ENCODE measurements around the gene MTX1. TPM values are rescaled to one million over a fixed set of nuclear protein-coding genes. Genes with fewer than 3 reads are reported as not detected.

MTX1 gene
- total RNA-seq, 2 donors from 2014 or later = 47.3 to 63.2 TPM

- Histone ChIP-seq H3K9ac (ENCODE audit: extremely low read depth, low read length, poor library complexity, severe bottlenecking) (no peak overlapping the region), H3K9me3 (ENCODE audit: control insufficient read depth, low read length) (no peaks in the 10 kb centered on the region), H3K4me3 (ENCODE audit: low read length) (no peak overlapping the region), H3K36me3 (ENCODE audit: control insufficient read depth, insufficient read depth, low read length) (peaks cover 17% of the 10 kb centered on the region), H3K4me1 (ENCODE audit: control insufficient read depth, insufficient read depth, low read length) (no peaks in the 10 kb centered on the region), H3K27ac (ENCODE audit: low read depth, low read length) (no peak overlapping the region), H3K27me3 (ENCODE audit: control insufficient read depth, insufficient read depth, low read length, poor library complexity, severe bottlenecking) (no peaks in the 10 kb centered on the region)
- peak; percentile 36 for DNase-seq
- Mint-ChIP-seq H3K4me3 (no peak overlapping the region), H3K36me3 (ENCODE audit: low read depth) (peaks cover 7% of the 10 kb centered on the region), H3K27ac (no peak overlapping the region), H3K27me3 (ENCODE audit: insufficient read depth) (peaks cover 16% of the 10 kb centered on the region), H3K4me1 (peaks cover 4% of the 10 kb centered on the region), H3K9me3 (no peaks in the 10 kb centered on the region)
- TF ChIP-seq CTCF (conservative IDR thresholded peaks at IDR 0.05) = no peak
- 90 to 91% methylated on average over 20 to 30 of the region's 30 CpGs for WGBS, 2 experiments (ENCODE audit: insufficient coverage in 1 of 2, insufficient read length in 1 of 2)
Observed at GRCh38 chr1:155178441-155179111, 29.9 kb upstream of the MTX1 start.

GRCh38 chr1:155179112-155180031 is 29.1 kb upstream of the MTX1 start:
- TF ChIP-seq CTCF (conservative IDR thresholded peaks at IDR 0.05) = no peak
- H3K27me3 Mint-ChIP-seq (ENCODE audit: insufficient read depth) = peaks cover 16% of the 10 kb centered on the region
- peaks cover 7% of the 10 kb centered on the region for H3K36me3 Mint-ChIP-seq (ENCODE audit: low read depth)
- no peak overlapping the region for H3K4me3 Mint-ChIP-seq
- no peak overlapping the region for H3K9ac ChIP-seq (ENCODE audit: extremely low read depth, low read length, poor library complexity, severe bottlenecking)
- H3K27ac ChIP-seq (ENCODE audit: low read depth, low read length) = no peak overlapping the region
- no peak overlapping the region for H3K27ac Mint-ChIP-seq
- H3K27me3 ChIP-seq (ENCODE audit: control insufficient read depth, insufficient read depth, low read length, poor library complexity, severe bottlenecking) = no peaks in the 10 kb centered on the region
- peaks cover 17% of the 10 kb centered on the region for H3K36me3 ChIP-seq (ENCODE audit: control insufficient read depth, insufficient read depth, low read length)
- H3K9me3 Mint-ChIP-seq = no peaks in the 10 kb centered on the region
- H3K4me1 Mint-ChIP-seq = peaks cover 4% of the 10 kb centered on the region
- peak; percentile 26 for DNase-seq
- no peaks in the 10 kb centered on the region for H3K9me3 ChIP-seq (ENCODE audit: control insufficient read depth, low read length)
- H3K4me3 ChIP-seq (ENCODE audit: low read length) = no peak overlapping the region
- 95% methylated on average over 22 to 31 of the region's 31 CpGs for WGBS, 2 experiments (ENCODE audit: insufficient coverage in 1 of 2, insufficient read length in 1 of 2)
- H3K4me1 ChIP-seq (ENCODE audit: control insufficient read depth, insufficient read depth, low read length) = no peaks in the 10 kb centered on the region

GRCh38 chr1:155181371-155182051 is 27.0 kb upstream of the MTX1 start:
- no peak overlapping the region for H3K9ac ChIP-seq (ENCODE audit: extremely low read depth, low read length, poor library complexity, severe bottlenecking)
- H3K9me3 ChIP-seq (ENCODE audit: control insufficient read depth, low read length) = no peaks in the 10 kb centered on the region
- no peak overlapping the region for H3K4me3 Mint-ChIP-seq
- WGBS, 2 experiments (ENCODE audit: insufficient coverage in 1 of 2, insufficient read length in 1 of 2) = 93 to 97% methylated on average over 12 to 18 of the region's 18 CpGs
- no peak for TF ChIP-seq CTCF (conservative IDR thresholded peaks at IDR 0.05)
- H3K27me3 ChIP-seq (ENCODE audit: control insufficient read depth, insufficient read depth, low read length, poor library complexity, severe bottlenecking) = no peaks in the 10 kb centered on the region
- peaks cover 17% of the 10 kb centered on the region for H3K36me3 ChIP-seq (ENCODE audit: control insufficient read depth, insufficient read depth, low read length)
- H3K4me1 ChIP-seq (ENCODE audit: control insufficient read depth, insufficient read depth, low read length) = peaks cover 15% of the 10 kb centered on the region
- H3K9me3 Mint-ChIP-seq = no peaks in the 10 kb centered on the region
- peaks cover 12% of the 10 kb centered on the region for H3K4me1 Mint-ChIP-seq
- H3K27ac ChIP-seq (ENCODE audit: low read depth, low read length) = no peak overlapping the region
- H3K36me3 Mint-ChIP-seq (ENCODE audit: low read depth) = peaks cover 7% of the 10 kb centered on the region
- peaks cover 10% of the 10 kb centered on the region for H3K27me3 Mint-ChIP-seq (ENCODE audit: insufficient read depth)
- no peak overlapping the region for H3K27ac Mint-ChIP-seq
- no peak for DNase-seq
- no peak overlapping the region for H3K4me3 ChIP-seq (ENCODE audit: low read length)

Measured in endodermal cell (in vitro differentiated cells).